GM10266 (cell line): ENCODE results near the gene ZNF280B.

Source experiments
- DNase-seq: peaks from one replicate; pipeline ENCODE4 v3.0.0; 2012; ENCODE audit errors: extremely low spot score
- TF ChIP-seq, protein P1 (sequence below): IDR thresholded peaks from 2 replicates; pipeline ENCODE4 v1.5.1; 2012; ENCODE audit warnings: mild to moderate bottlenecking, low read depth; ENCODE audit not compliant: control insufficient read depth, insufficient read depth; ENCODE audit errors: missing control alignments

ZNF280B gene, protein sequence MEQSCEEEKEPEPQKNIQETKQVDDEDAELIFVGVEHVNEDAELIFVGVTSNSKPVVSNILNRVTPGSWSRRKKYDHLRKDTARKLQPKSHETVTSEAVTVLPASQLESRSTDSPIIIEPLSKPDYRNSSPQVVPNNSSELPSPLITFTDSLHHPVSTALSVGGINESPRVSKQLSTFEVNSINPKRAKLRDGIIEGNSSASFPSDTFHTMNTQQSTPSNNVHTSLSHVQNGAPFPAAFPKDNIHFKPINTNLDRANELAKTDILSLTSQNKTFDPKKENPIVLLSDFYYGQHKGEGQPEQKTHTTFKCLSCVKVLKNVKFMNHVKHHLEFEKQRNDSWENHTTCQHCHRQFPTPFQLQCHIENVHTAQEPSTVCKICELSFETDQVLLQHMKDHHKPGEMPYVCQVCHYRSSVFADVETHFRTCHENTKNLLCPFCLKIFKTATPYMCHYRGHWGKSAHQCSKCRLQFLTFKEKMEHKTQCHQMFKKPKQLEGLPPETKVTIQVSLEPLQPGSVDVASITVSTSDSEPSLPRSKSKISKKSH

GRCh38 chr22:22508274-22509176 lies at the start of gene ZNF280B:
TSS of gene ZNF280B (minus strand) at chr22:22508742. CDS start at chr22:22489398, 19,344 bp downstream.
- TF ChIP-seq, protein P1, sequence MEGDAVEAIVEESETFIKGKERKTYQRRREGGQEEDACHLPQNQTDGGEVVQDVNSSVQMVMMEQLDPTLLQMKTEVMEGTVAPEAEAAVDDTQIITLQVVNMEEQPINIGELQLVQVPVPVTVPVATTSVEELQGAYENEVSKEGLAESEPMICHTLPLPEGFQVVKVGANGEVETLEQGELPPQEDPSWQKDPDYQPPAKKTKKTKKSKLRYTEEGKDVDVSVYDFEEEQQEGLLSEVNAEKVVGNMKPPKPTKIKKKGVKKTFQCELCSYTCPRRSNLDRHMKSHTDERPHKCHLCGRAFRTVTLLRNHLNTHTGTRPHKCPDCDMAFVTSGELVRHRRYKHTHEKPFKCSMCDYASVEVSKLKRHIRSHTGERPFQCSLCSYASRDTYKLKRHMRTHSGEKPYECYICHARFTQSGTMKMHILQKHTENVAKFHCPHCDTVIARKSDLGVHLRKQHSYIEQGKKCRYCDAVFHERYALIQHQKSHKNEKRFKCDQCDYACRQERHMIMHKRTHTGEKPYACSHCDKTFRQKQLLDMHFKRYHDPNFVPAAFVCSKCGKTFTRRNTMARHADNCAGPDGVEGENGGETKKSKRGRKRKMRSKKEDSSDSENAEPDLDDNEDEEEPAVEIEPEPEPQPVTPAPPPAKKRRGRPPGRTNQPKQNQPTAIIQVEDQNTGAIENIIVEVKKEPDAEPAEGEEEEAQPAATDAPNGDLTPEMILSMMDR, result peak; percentile 84
- peak; percentile 90 for DNase-seq

GRCh38 chr22:22556995-22557925 lies 48.7 kb upstream of the ZNF280B start:
- DNase-seq, result no peak
- TF ChIP-seq, protein P1, result no peak

GRCh38 chr22:22556578-22556977 lies 48.0 kb upstream of the ZNF280B start:
- DNase-seq, result no peak
- TF ChIP-seq, protein P1, result no peak

DNA sequence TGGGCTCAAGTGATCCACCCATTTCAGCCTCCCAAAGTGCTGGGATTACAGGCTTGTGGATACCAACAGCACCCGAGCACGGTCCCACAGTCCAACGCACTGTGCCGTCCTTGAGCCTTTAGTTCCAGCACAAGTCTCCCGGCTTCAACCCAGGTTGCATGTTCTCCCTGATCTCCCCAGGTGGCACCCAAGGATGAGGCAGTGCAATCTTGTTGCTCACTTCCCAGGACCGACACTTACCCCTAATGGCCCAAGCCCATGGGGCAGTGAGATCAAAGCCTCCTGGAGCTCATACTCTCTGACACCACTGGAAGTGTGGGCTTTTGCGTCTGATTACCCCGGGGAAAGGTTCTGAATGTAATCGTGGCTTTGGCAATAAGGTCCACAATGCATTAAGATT lies 47.1 kb upstream of the ZNF280B start:
- DNase-seq, result no peak
- TF ChIP-seq, protein P1, result no peak

GRCh38 chr22:22554587-22555284 lies 46.2 kb upstream of the ZNF280B start:
- TF ChIP-seq, protein P1, result no peak
- peak; percentile 57 for DNase-seq
